HepG2 (cell line): ENCODE data around the gene NTN3. TPM values are rescaled to one million over a fixed set of nuclear protein-coding genes. Genes with fewer than 3 reads are reported as not detected.

Experiments used
- ATAC-seq: fragments of 200-7000 bp; cut with Tn5 transposase; 3 replicates; pipeline ENCODE4 v1.9.1; 2020; ENCODE audit warnings: mild to moderate bottlenecking, moderate library complexity
- BruUV-seq: library from RNA; stranded (reverse); fragments of 400-500 nt; replicated peaks from 2 replicates; lab custom pipeline; 2021; lab: Mats Ljungman, UMichigan
- CTCF ChIA-PET: fragments of 300-600 bp; formaldehyde crosslinking; extraction: SDS; loops from one replicate; lab custom pipeline; 2021; ENCODE audit warnings: low total read pairs, inconsistent platforms, low intra/inter-chr PET ratio; lab: Yijun Ruan, JAX
- POLR2A ChIA-PET: fragments of 350-600 bp; sonication (Branson Sonifier 250); formaldehyde crosslinking; loops from one replicate; lab custom pipeline; 2020; ENCODE audit warnings: antibody characterized with exemption, inconsistent platforms; lab: Yijun Ruan, JAX
- DNase-seq: peaks from one replicate; pipeline ENCODE4 v3.0.0-alpha.2; 2015; ENCODE audit warnings: low spot score
- FAIRE-seq: peaks from 3 replicates; lab custom pipeline; 2011; peaks lifted over from hg19 to GRCh38; lab: Jason Lieb, UNC
- H2AFZ ChIP-seq: one replicate; pipeline ENCODE4 v1.6.1; 2011; ENCODE audit warnings: low read length, inconsistent platforms
- H3K27ac ChIP-seq: fragments of 300-600 bp; 3 replicates; pipeline ENCODE4 v1.8.0; 2011; ENCODE audit warnings: mixed run types, mild to moderate bottlenecking, mixed read lengths, low read length, inconsistent platforms; ENCODE audit not compliant: insufficient read depth; ENCODE audit errors: extremely low read length
- H3K27me3 ChIP-seq, 2 experiments: fragments of 200-600 bp in 1 of 2; 2 replicates in 1 of 2; 3 replicates in 1 of 2; pipeline versions ENCODE4 v1.6.0 to v1.8.0; 2011; ENCODE audit warnings: low read length in 2 of 2, mild to moderate bottlenecking in 2 of 2, moderate library complexity in 2 of 2, inconsistent platforms in 1 of 2; ENCODE audit not compliant: insufficient read depth in 2 of 2, control insufficient read depth in 1 of 2
- H3K36me3 ChIP-seq, 2 experiments: fragments of 200-600 bp in 1 of 2; replicated peaks in 1 of 2; 2 replicates in 1 of 2; 3 replicates in 1 of 2; pipeline versions ENCODE4 v1.5.1 to v1.8.0; 2011; ENCODE audit warnings: low read length in 2 of 2, inconsistent platforms in 1 of 2; ENCODE audit not compliant: insufficient read depth in 2 of 2, control insufficient read depth in 1 of 2
- H3K4me1 ChIP-seq: 2 replicates; pipeline ENCODE4 v1.5.1; 2012; ENCODE audit warnings: low read length, inconsistent platforms; ENCODE audit not compliant: insufficient read depth
- H3K4me2 ChIP-seq: 2 replicates; pipeline ENCODE4 v1.6.0; 2011; ENCODE audit warnings: low read depth, low read length, inconsistent platforms
- H3K4me3 ChIP-seq, 3 experiments: fragments of 200-600 bp in 1 of 3; sonication (generic), shearing (Covaris generic) in 1 of 3; replicated peaks in 1 of 3; 2 replicates each; pipeline ENCODE4 v1.5.1; 2011 to 2016; ENCODE audit warnings: low read length in 3 of 3, inconsistent platforms in 2 of 3, low read depth in 2 of 3, mild to moderate bottlenecking in 2 of 3, control low read depth in 1 of 3, mixed read lengths in 1 of 3; ENCODE audit not compliant: insufficient read depth in 1 of 3
- H3K79me2 ChIP-seq: one replicate; pipeline ENCODE4 v1.6.1; 2011; ENCODE audit warnings: low read length, inconsistent platforms; ENCODE audit not compliant: insufficient read depth
- H3K9ac ChIP-seq: 2 replicates; pipeline ENCODE4 v1.6.0; 2011; ENCODE audit warnings: mild to moderate bottlenecking, low read depth, low read length, inconsistent platforms; ENCODE audit not compliant: insufficient read depth
- H3K9me3 ChIP-seq: 2 replicates; pipeline ENCODE4 v1.5.1; 2012; ENCODE audit warnings: mild to moderate bottlenecking, low read length
- H4K20me1 ChIP-seq: 2 replicates; pipeline ENCODE4 v1.6.0; 2011; ENCODE audit warnings: inconsistent platforms, mild to moderate bottlenecking, low read length, moderate library complexity; ENCODE audit not compliant: insufficient read depth
- ESRRA ChIP-seq: sonication (generic); formaldehyde crosslinking; IDR thresholded peaks from 2 replicates; pipeline ENCODE4 v1.5.1; 2020; ENCODE audit warnings: mild to moderate bottlenecking, low read depth, missing genetic modification reagents
- RBFOX2 ChIP-seq: fragments of 200-400 bp; formaldehyde crosslinking; IDR thresholded peaks from 2 replicates; pipeline ENCODE4 v1.6.1; 2017; ENCODE audit warnings: low read depth, mild to moderate bottlenecking, low read length
- ZBTB33 ChIP-seq: sonication (generic); formaldehyde crosslinking; IDR thresholded peaks from 2 replicates; pipeline ENCODE4 v1.4.0; 2020; ENCODE audit warnings: missing genetic modification reagents
- WGBS: methylation state at CpG from one replicate; pipeline ENCODE4 v1.1.6; 2017; ENCODE audit warnings: low lambda C conversion rate; 5-methylcytosine and 5-hydroxymethylcytosine counted together
- in situ Hi-C: cut with HindIII; loops from 2 replicates; pipeline ENCODE4 v1.10.0; 2017; ENCODE audit warnings: low pct_unique_long_range_greater_than_20kb; ENCODE audit not compliant: extremely low pct_ligation_motif_present
- intact Hi-C: fragments of 100-400 bp; cut with micrococcal nuclease; formaldehyde crosslinking; loops from one replicate; pipeline ENCODE4 v1.10.0; 2022; ENCODE audit not compliant: unreplicated experiment
- polyA plus RNA-seq, 8 experiments: library from polyadenylated mRNA; depleted of rRNA in 3 of 8; stranded (reverse) in 7 of 8; unstranded in 1 of 8; fragments of >200 nt; fragmentation: Illumina TruSeq in 4 of 8; extraction: Trizol in 4 of 8; gene quantifications; 2 replicates each; pipeline versions ENCODE4 v1.2.1 to v1.2.3, GENCODE V29; 2011 to 2016; ENCODE audit warnings: low read depth in 4 of 8, missing spikeins in 1 of 8, mixed read lengths in 1 of 8; ENCODE audit not compliant: insufficient read depth in 1 of 8
- total RNA-seq, 5 experiments: library from RNA; depleted of rRNA; stranded (reverse); fragments of >200 nt; fragmentation: Illumina TruSeq; extraction: Trizol; gene quantifications; 2 replicates each; pipeline ENCODE4 v1.2.3, GENCODE V29; 2016; ENCODE audit warnings: low read depth in 1 of 5

The NTN3 gene
- total and polyA plus RNA-seq, 2 of the 13 experiments (the other 11 are each of a cell fraction or from before 2014, with no cell fraction given): 0.09 to 0.20 TPM

- Histone ChIP-seq H3K4me2 (no peak overlapping the region; the same call in 1 of the 2 replicates), H3K36me3 (peaks cover 2 to 5% of the 10 kb centered on the region in 2 experiments; a peak in 2 of 5 replicates), H3K27ac (no peak overlapping the region), H3K9ac (no peak overlapping the region), H4K20me1 (peaks cover 31% of the 10 kb centered on the region), H3K9me3 (no peaks in the 10 kb centered on the region), H3K4me3 (no peak overlapping the region), H2AFZ (no peak overlapping the region), H3K79me2 (peaks cover 56% of the 10 kb centered on the region), H3K4me1 (peaks cover 63% of the 10 kb centered on the region), H3K27me3 (no peaks in the 10 kb centered on the region)
- ChIA-PET CTCF (no interaction called here), POLR2A (no interaction called here)
- in situ Hi-C loops (no loop called here), intact Hi-C loops (no loop called here)
- BruUV-seq: no TSS peak
- TF ChIP-seq ESRRA (no peak), ZBTB33 (CRISPR knock-in tag) (peak; percentile 82), RBFOX2 (0 out of 2 replicates have a peak, but pooled peaks have one; percentile 21)
- FAIRE-seq (no peak), ATAC-seq (no peak), DNase-seq (no peak)
- WGBS: 91% methylated on average over 32 of the region's 32 CpGs
Observed at GRCh38 chr16:2482708-2483534, 11.8 kb downstream of the NTN3 start.
